HepG2 (cell line): Measurements from ENCODE around the gene MYH9. TPM values are rescaled to one million over a fixed set of nuclear protein-coding genes. Genes with fewer than 3 reads are reported as not detected.

Experiments
- BHLHE40 ChIP-seq: IDR thresholded peaks from 2 replicates; pipeline ENCODE4 v1.6.1; 2011; ENCODE audit warnings: low read length, improper control_type of control experiment
- ESRRA ChIP-seq: sonication (generic); formaldehyde crosslinking; IDR thresholded peaks from 2 replicates; pipeline ENCODE4 v1.5.1; 2020; ENCODE audit warnings: mild to moderate bottlenecking, low read depth, missing genetic modification reagents
- FIP1L1 ChIP-seq: fragments of 200-400 bp; formaldehyde crosslinking; IDR thresholded peaks from 2 replicates; pipeline ENCODE4 v1.6.1; 2018; ENCODE audit warnings: low read depth, mild to moderate bottlenecking, low read length, moderate library complexity, borderline replicate concordance; ENCODE audit not compliant: insufficient read depth
- GPN1 ChIP-seq: sonication (generic); formaldehyde crosslinking; IDR thresholded peaks from 2 replicates; pipeline ENCODE4 v1.5.1; 2020; ENCODE audit warnings: missing genetic modification reagents, borderline replicate concordance
- KDM5B ChIP-seq: sonication (generic); formaldehyde crosslinking; IDR thresholded peaks from 2 replicates; pipeline ENCODE4 v1.4.0; 2020; ENCODE audit warnings: missing genetic modification reagents, mild to moderate bottlenecking, borderline replicate concordance
- MEF2D ChIP-seq: sonication (generic); formaldehyde crosslinking; IDR thresholded peaks from 2 replicates; pipeline ENCODE4 v1.5.1; 2020; ENCODE audit warnings: mild to moderate bottlenecking, missing genetic modification reagents
- MZF1 ChIP-seq: sonication (generic); formaldehyde crosslinking; IDR thresholded peaks from 2 replicates; pipeline ENCODE4 v1.8.1; 2023; ENCODE audit warnings: mild to moderate bottlenecking, missing genetic modification reagents, borderline replicate concordance
- NCOR1 ChIP-seq: fragments of 200-600 bp; sonication (generic); IDR thresholded peaks from 2 replicates; pipeline ENCODE4 v1.7.0; 2017; ENCODE audit warnings: antibody characterized with exemption, low read length, borderline replicate concordance
- NFIC ChIP-seq: IDR thresholded peaks from 2 replicates; pipeline ENCODE4 v1.6.1; 2012; ENCODE audit warnings: mild to moderate bottlenecking, low read length, inconsistent platforms
- NR2C2 ChIP-seq: sonication (generic); formaldehyde crosslinking; IDR thresholded peaks from 2 replicates; pipeline ENCODE4 v1.4.0; 2020; ENCODE audit warnings: missing genetic modification reagents, mild to moderate bottlenecking, moderate library complexity, borderline replicate concordance
- POLR2A ChIP-seq, 2 experiments: IDR thresholded peaks; 2 replicates each; pipeline ENCODE4 v1.6.1; 2011; ENCODE audit warnings: low read depth in 2 of 2, low read length in 2 of 2, mild to moderate bottlenecking in 1 of 2, moderate library complexity in 1 of 2; ENCODE audit not compliant: insufficient read depth in 1 of 2
- RAD21 ChIP-seq: fragments of 450-650 bp; formaldehyde crosslinking; IDR thresholded peaks from 2 replicates; pipeline ENCODE4 v1.5.0; 2020; ENCODE audit warnings: mild to moderate bottlenecking
- RFXAP ChIP-seq: sonication (generic); formaldehyde crosslinking; IDR thresholded peaks from 2 replicates; pipeline ENCODE4 v1.4.0; 2020; ENCODE audit warnings: missing genetic modification reagents, borderline replicate concordance
- SALL2 ChIP-seq: sonication (generic); formaldehyde crosslinking; IDR thresholded peaks from 2 replicates; pipeline ENCODE4 v1.8.1; 2023; ENCODE audit warnings: mild to moderate bottlenecking, missing genetic modification reagents, inconsistent platforms
- SAP130 ChIP-seq: IDR thresholded peaks from 2 replicates; pipeline ENCODE4 v1.6.1; 2016; ENCODE audit warnings: low read depth
- SMAD3 ChIP-seq: sonication (generic); formaldehyde crosslinking; IDR thresholded peaks from 2 replicates; pipeline ENCODE4 v1.4.0; 2020; ENCODE audit warnings: missing genetic modification reagents
- TAF1 ChIP-seq: sonication (generic); formaldehyde crosslinking; IDR thresholded peaks from 2 replicates; pipeline ENCODE4 v1.4.0; 2020; ENCODE audit warnings: missing genetic modification reagents
- TAF15 ChIP-seq: fragments of 200-400 bp; formaldehyde crosslinking; IDR thresholded peaks from one replicate; pipeline ENCODE4 v1.6.1; 2018; ENCODE audit warnings: mild to moderate bottlenecking, low read depth, low read length; ENCODE audit not compliant: poor library complexity, severe bottlenecking
- TBL1XR1 ChIP-seq: fragments of 150-350 bp; IDR thresholded peaks from 2 replicates; pipeline ENCODE4 v1.6.1; 2014; ENCODE audit warnings: borderline replicate concordance, low read length; ENCODE audit not compliant: partially characterized antibody
- TBP ChIP-seq: sonication (generic); formaldehyde crosslinking; IDR thresholded peaks from 2 replicates; pipeline ENCODE4 v1.5.0; 2020; ENCODE audit warnings: missing genetic modification reagents
- ZBTB20 ChIP-seq: sonication (generic); formaldehyde crosslinking; IDR thresholded peaks from 2 replicates; pipeline ENCODE4 v1.8.1; 2023; ENCODE audit warnings: missing genetic modification reagents, low read depth, mild to moderate bottlenecking, borderline replicate concordance
- ZBTB25 ChIP-seq: IDR thresholded peaks from 2 replicates; pipeline ENCODE4 v1.6.1; 2018; ENCODE audit warnings: missing genetic modification reagents
- ZFP1 ChIP-seq: IDR thresholded peaks from 2 replicates; pipeline ENCODE4 v1.6.1; 2016
- ZNF12 ChIP-seq: sonication (generic); formaldehyde crosslinking; IDR thresholded peaks from 2 replicates; pipeline ENCODE4 v1.5.0; 2020; ENCODE audit warnings: missing genetic modification reagents
- ZNF282 ChIP-seq: fragments of 450-650 bp; IDR thresholded peaks from 2 replicates; pipeline ENCODE4 v1.6.1; 2018; ENCODE audit not compliant: partially characterized antibody
- ZNF530 ChIP-seq: sonication (generic); formaldehyde crosslinking; IDR thresholded peaks from 2 replicates; pipeline ENCODE4 v1.5.0; 2020; ENCODE audit warnings: low read depth, mild to moderate bottlenecking, missing genetic modification reagents
- ZNF670 ChIP-seq: sonication (generic); formaldehyde crosslinking; IDR thresholded peaks from 2 replicates; pipeline ENCODE4 v1.8.0; 2022; ENCODE audit warnings: mild to moderate bottlenecking, missing genetic modification reagents, borderline replicate concordance
- ZNF704 ChIP-seq: sonication (generic); formaldehyde crosslinking; IDR thresholded peaks from 2 replicates; pipeline ENCODE4 v1.8.1; 2023; ENCODE audit warnings: mild to moderate bottlenecking, inconsistent platforms, moderate library complexity, missing genetic modification reagents, borderline replicate concordance
- polyA plus RNA-seq, 8 experiments: library from polyadenylated mRNA; depleted of rRNA in 3 of 8; stranded (reverse) in 7 of 8; unstranded in 1 of 8; fragments of >200 nt; fragmentation: Illumina TruSeq in 4 of 8; extraction: Trizol in 4 of 8; gene quantifications; 2 replicates each; pipeline versions ENCODE4 v1.2.1 to v1.2.3, GENCODE V29; 2011 to 2016; ENCODE audit warnings: low read depth in 4 of 8, missing spikeins in 1 of 8, mixed read lengths in 1 of 8; ENCODE audit not compliant: insufficient read depth in 1 of 8
- total RNA-seq, 5 experiments: library from RNA; depleted of rRNA; stranded (reverse); fragments of >200 nt; fragmentation: Illumina TruSeq; extraction: Trizol; gene quantifications; 2 replicates each; pipeline ENCODE4 v1.2.3, GENCODE V29; 2016; ENCODE audit warnings: low read depth in 1 of 5
- TF ChIP-seq, protein P1 (sequence below): sonication (generic); formaldehyde crosslinking; conservative IDR thresholded peaks from 2 replicates; pipeline ENCODE4 v1.4.0; 2020; ENCODE audit warnings: missing genetic modification reagents

Gene MYH9
- total and polyA plus RNA-seq, 2 of the 13 experiments (the other 11 are each of a cell fraction or from before 2014, with no cell fraction given): 50.7 to 98.5 TPM

DNA sequence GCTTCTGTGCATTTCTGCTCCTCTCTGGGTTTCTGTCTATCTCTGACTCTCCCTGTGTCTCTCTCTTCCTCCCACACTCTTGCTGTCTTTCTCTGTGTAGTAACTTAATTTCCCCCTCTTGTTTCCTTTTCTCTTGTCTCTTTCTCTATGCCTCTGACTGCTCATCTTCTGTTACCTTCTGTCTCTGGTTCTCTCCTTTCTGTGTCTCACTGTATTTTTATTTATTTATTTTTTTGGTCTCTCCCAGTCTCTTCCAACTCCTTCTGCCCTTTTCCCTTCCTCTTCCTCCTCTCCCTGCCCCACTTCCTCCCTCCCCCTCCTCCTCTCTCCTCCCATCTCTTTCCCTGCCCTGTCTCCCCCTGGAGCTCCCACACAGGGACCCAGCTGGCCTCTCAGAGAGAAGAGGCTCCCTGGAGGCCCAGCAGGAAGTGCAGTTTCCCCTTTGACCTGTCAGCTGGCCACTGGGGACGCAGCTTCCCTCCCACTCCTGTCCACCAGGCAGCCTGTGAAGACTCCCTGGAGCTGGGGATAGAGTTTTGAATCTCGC is 38.3 kb upstream of the MYH9 start (continued):
- TF ChIP-seq, protein P1, sequence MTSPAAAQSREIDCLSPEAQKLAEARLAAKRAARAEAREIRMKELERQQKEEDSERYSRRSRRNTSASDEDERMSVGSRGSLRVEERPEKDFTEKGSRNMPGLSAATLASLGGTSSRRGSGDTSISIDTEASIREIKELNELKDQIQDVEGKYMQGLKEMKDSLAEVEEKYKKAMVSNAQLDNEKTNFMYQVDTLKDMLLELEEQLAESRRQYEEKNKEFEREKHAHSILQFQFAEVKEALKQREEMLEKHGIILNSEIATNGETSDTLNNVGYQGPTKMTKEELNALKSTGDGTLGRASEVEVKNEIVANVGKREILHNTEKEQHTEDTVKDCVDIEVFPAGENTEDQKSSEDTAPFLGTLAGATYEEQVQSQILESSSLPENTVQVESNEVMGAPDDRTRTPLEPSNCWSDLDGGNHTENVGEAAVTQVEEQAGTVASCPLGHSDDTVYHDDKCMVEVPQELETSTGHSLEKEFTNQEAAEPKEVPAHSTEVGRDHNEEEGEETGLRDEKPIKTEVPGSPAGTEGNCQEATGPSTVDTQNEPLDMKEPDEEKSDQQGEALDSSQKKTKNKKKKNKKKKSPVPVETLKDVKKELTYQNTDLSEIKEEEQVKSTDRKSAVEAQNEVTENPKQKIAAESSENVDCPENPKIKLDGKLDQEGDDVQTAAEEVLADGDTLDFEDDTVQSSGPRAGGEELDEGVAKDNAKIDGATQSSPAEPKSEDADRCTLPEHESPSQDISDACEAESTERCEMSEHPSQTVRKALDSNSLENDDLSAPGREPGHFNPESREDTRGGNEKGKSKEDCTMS (CRISPR knock-in tag): no peak
- TF ChIP-seq ZNF530 (CRISPR knock-in tag): no peak
- TF ChIP-seq BHLHE40: no peak
- no peak for TF ChIP-seq RAD21 (CRISPR knock-in tag)
- no peak for TF ChIP-seq TBP (CRISPR knock-in tag)
- TF ChIP-seq ESRRA: no peak
- TF ChIP-seq GPN1 (CRISPR knock-in tag): no peak
- no peak for TF ChIP-seq TAF15
- TF ChIP-seq SALL2 (CRISPR knock-in tag): no peak
- TF ChIP-seq POLR2A (IDR thresholded peaks at IDR 0.05; ENCODE audit: insufficient read depth in 1 of 2, low read depth in 2 of 2, low read length in 2 of 2): peak in 1 of 2 experiments; percentile 34; a peak in 1 of 4 replicates
- TF ChIP-seq RFXAP (CRISPR knock-in tag): no peak
- peak; percentile 98 for TF ChIP-seq NR2C2 (CRISPR knock-in tag)
- TF ChIP-seq ZNF704 (CRISPR knock-in tag): no peak
- TF ChIP-seq NFIC: no peak
- no peak for TF ChIP-seq NCOR1
- TF ChIP-seq ZBTB20 (CRISPR knock-in tag): no peak
- no peak for TF ChIP-seq ZNF12 (CRISPR knock-in tag)
- no peak for TF ChIP-seq ZNF670 (CRISPR knock-in tag)
- no peak for TF ChIP-seq TBL1XR1
- TF ChIP-seq MZF1: no peak
- no peak for TF ChIP-seq ZNF282
- peak; percentile 25; the same call in 1 of the 2 replicates for TF ChIP-seq KDM5B (CRISPR knock-in tag)
- no peak for TF ChIP-seq FIP1L1
- TF ChIP-seq TAF1 (CRISPR knock-in tag): no peak
- no peak; the same call in 1 of the 2 replicates for TF ChIP-seq ZBTB25 (CRISPR knock-in tag)
- no peak for TF ChIP-seq SMAD3 (CRISPR knock-in tag)
- no peak for TF ChIP-seq ZFP1 (CRISPR knock-in tag)
- peak; percentile 78 for TF ChIP-seq SAP130 (CRISPR knock-in tag)
- no peak for TF ChIP-seq MEF2D (CRISPR knock-in tag)
